ENCODE results near the gene PACRG. TPM values are rescaled to one million over a fixed set of nuclear protein-coding genes. Genes with fewer than 3 reads are reported as not detected.

PACRG gene
- total and polyA plus RNA-seq, 2 experiments from 2014 or later = 0.17 to 0.68 TPM

GRCh38 chr6:162922563-162923166, 194.9 kb downstream of the PACRG start:
- no peak overlapping the region for H3K4me2 ChIP-seq
- H3K27me3 ChIP-seq (ENCODE audit: insufficient read depth) = no peaks in the 10 kb centered on the region
- Mint-ChIP-seq H3K36me3 (ENCODE audit: low read depth) (peaks cover 17% of the 10 kb centered on the region; the same call in 2 of the 3 replicates), H3K4me3 (no peak overlapping the region), H3K4me1 (no peaks in the 10 kb centered on the region), H3K27me3 (ENCODE audit: insufficient read depth, low read depth, poor library complexity) (peaks cover 3% of the 10 kb centered on the region), H3K9me3 (peaks cover 33% of the 10 kb centered on the region), H3K27ac (no peak overlapping the region)
- DNase-seq (ENCODE audit: low spot score) (no peak), ATAC-seq (no peak)
- H3K79me2 ChIP-seq (replicated peaks; ENCODE audit: insufficient read depth) = no peaks in the 10 kb centered on the region
- H3K4me1 ChIP-seq (ENCODE audit: insufficient read depth) = no peaks in the 10 kb centered on the region
- TF ChIP-seq JUNB (IDR thresholded peaks at IDR 0.05; ENCODE audit: unreplicated experiment) (no peak), ZNF114 (CRISPR knock-in tag; IDR thresholded peaks at IDR 0.05) (no peak), REST (IDR thresholded peaks at IDR 0.05; ENCODE audit: unreplicated experiment) (no peak), ETS1 (IDR thresholded peaks at IDR 0.05) (no peak), CTCF (conservative IDR thresholded peaks at IDR 0.05; ENCODE audit: low read depth in 2 of 2) (no peak), EZH2 (IDR thresholded peaks at IDR 0.05; ENCODE audit: low read depth, unreplicated experiment) (no peak), ZNF462 (CRISPR knock-in tag; IDR thresholded peaks at IDR 0.05) (no peak), ZNF331 (CRISPR knock-in tag; IDR thresholded peaks at IDR 0.05; ENCODE audit: low read depth) (no peak), STAT1 (IDR thresholded peaks at IDR 0.05; ENCODE audit: unreplicated experiment) (no peak), POLR2AphosphoS5 (IDR thresholded peaks at IDR 0.05; ENCODE audit: low read depth) (no peak), EZH2phosphoT487 (IDR thresholded peaks at IDR 0.05; ENCODE audit: unreplicated experiment) (no peak), NANOG (IDR thresholded peaks at IDR 0.05; ENCODE audit: borderline replicate concordance) (no peak), CREB1 (CRISPR knock-in tag; IDR thresholded peaks at IDR 0.05; ENCODE audit: low read depth) (no peak)
- no peak overlapping the region for H3K27ac ChIP-seq (ENCODE audit: low read depth)
- H3K36me3 ChIP-seq (ENCODE audit: insufficient read depth) = no peaks in the 10 kb centered on the region
- H4K20me1 ChIP-seq (replicated peaks; ENCODE audit: insufficient read depth) = no peaks in the 10 kb centered on the region
- no peaks in the 10 kb centered on the region for H3F3A ChIP-seq (replicated peaks; ENCODE audit: low read depth)
- H2AFZ ChIP-seq = no peak overlapping the region
- no peak overlapping the region for H3K4me3 ChIP-seq
- H3K9me2 ChIP-seq (ENCODE audit: insufficient read depth) = no peaks in the 10 kb centered on the region
